K562 (cell line): Measurements from ENCODE around the gene LRRC27. TPM values are rescaled to one million over a fixed set of nuclear protein-coding genes. Genes with fewer than 3 reads are reported as not detected.

Source experiments
- ATAC-seq: fragments of 200-7000 bp; cut with Tn5 transposase; 3 replicates; pipeline ENCODE4 v1.9.1; 2020; ENCODE audit warnings: moderate library complexity
- BruUV-seq: library from RNA; stranded (reverse); fragments of 400-500 nt; replicated peaks from 2 replicates; lab custom pipeline; 2021; lab: Mats Ljungman, UMichigan
- CTCF ChIA-PET: fragments of 300-600 bp; formaldehyde crosslinking; extraction: SDS; loops from one replicate; lab custom pipeline; 2021; ENCODE audit warnings: low intra/inter-chr PET ratio; lab: Yijun Ruan, JAX
- POLR2A ChIA-PET: fragments of 300-600, 350-650 bp; sonication (Branson Sonifier 250); formaldehyde crosslinking; extraction: SDS; loops from one replicate; lab custom pipeline; 2021; ENCODE audit warnings: antibody characterized with exemption, inconsistent platforms; lab: Yijun Ruan, JAX
- DNase-seq, 4 experiments: peaks; one replicate each; pipeline versions ENCODE4 v3.0.0 to v3.0.0-alpha.2; 2011 to 2018; ENCODE audit warnings: low spot score in 3 of 4, mixed read lengths in 3 of 4; ENCODE audit errors: extremely low read depth in 1 of 4
- FAIRE-seq: peaks from 2 replicates; lab custom pipeline; 2011; peaks lifted over from hg19 to GRCh38; lab: Jason Lieb, UNC
- H2AFZ ChIP-seq: 2 replicates; pipeline ENCODE4 v1.6.0; 2011; ENCODE audit warnings: low read depth, low read length, control low read depth, inconsistent platforms
- H3K27ac ChIP-seq: fragments of 200-600 bp; 3 replicates; pipeline ENCODE4 v1.8.0; 2011; ENCODE audit warnings: low read depth, mild to moderate bottlenecking, control low read depth, inconsistent platforms, low read length, moderate library complexity, mixed read lengths; ENCODE audit errors: extremely low read depth
- H3K27me3 ChIP-seq, 2 experiments: fragments of 300-600 bp in 1 of 2; 2 replicates in 1 of 2; 3 replicates in 1 of 2; pipeline versions ENCODE4 v1.6.0 to v1.8.0; 2011; ENCODE audit warnings: inconsistent platforms in 2 of 2, low read length in 2 of 2, mild to moderate bottlenecking in 1 of 2, mixed read lengths in 1 of 2, moderate library complexity in 1 of 2; ENCODE audit not compliant: control insufficient read depth in 2 of 2, insufficient read depth in 2 of 2
- H3K36me3 ChIP-seq: fragments of 300-600 bp; 3 replicates; pipeline ENCODE4 v1.8.0; 2011; ENCODE audit warnings: mild to moderate bottlenecking, low read length, inconsistent platforms; ENCODE audit not compliant: control insufficient read depth, insufficient read depth
- H3K4me1 ChIP-seq, 2 experiments: fragments of 200-600 bp in 1 of 2; replicated peaks in 1 of 2; 2 replicates in 1 of 2; 3 replicates in 1 of 2; pipeline versions ENCODE4 v1.5.1 to v1.8.0; 2011; ENCODE audit warnings: inconsistent platforms in 2 of 2, low read length in 2 of 2, mild to moderate bottlenecking in 1 of 2, mixed read lengths in 1 of 2, moderate library complexity in 1 of 2; ENCODE audit not compliant: control insufficient read depth in 2 of 2, insufficient read depth in 2 of 2
- H3K4me2 ChIP-seq: 2 replicates; pipeline ENCODE4 v1.6.1; 2011; ENCODE audit warnings: low read length, control low read depth, inconsistent platforms, mixed read lengths; ENCODE audit not compliant: insufficient read depth
- H3K4me3 ChIP-seq: fragments of 200-600 bp; sonication (generic), shearing (Covaris generic); 2 replicates; pipeline ENCODE4 v1.5.1; 2016; ENCODE audit warnings: control low read depth, inconsistent platforms
- H3K79me2 ChIP-seq: fragments of 200-600 bp; 3 replicates; pipeline ENCODE4 v1.8.0; 2011; ENCODE audit warnings: low read length, inconsistent platforms; ENCODE audit not compliant: control insufficient read depth, insufficient read depth
- H3K9ac ChIP-seq, 2 experiments: 2 replicates each; pipeline versions ENCODE4 v1.6.0 to v1.6.1; 2011; ENCODE audit warnings: low read depth in 2 of 2, low read length in 2 of 2, control low read depth in 1 of 2, inconsistent platforms in 1 of 2, mild to moderate bottlenecking in 1 of 2, mixed read lengths in 1 of 2; ENCODE audit not compliant: insufficient read depth in 1 of 2
- H3K9me1 ChIP-seq: one replicate; pipeline ENCODE4 v1.6.0; 2011; ENCODE audit warnings: inconsistent platforms, mild to moderate bottlenecking, low read length, moderate library complexity; ENCODE audit not compliant: control insufficient read depth, insufficient read depth
- H3K9me3 ChIP-seq: replicated peaks from 2 replicates; pipeline ENCODE4 v1.5.1; 2011; ENCODE audit warnings: low read depth, low read length, inconsistent platforms; ENCODE audit not compliant: control insufficient read depth, insufficient read depth
- H4K20me1 ChIP-seq: replicated peaks from 2 replicates; pipeline ENCODE4 v1.6.1; 2011; ENCODE audit warnings: low read length, inconsistent platforms, mixed read lengths; ENCODE audit not compliant: control insufficient read depth, insufficient read depth
- CEBPB ChIP-seq: fragments of 450-650 bp; IDR thresholded peaks from 2 replicates; pipeline ENCODE4 v1.6.1; 2016; ENCODE audit warnings: missing genetic modification characterization, missing compliant biosample characterization
- GTF2E2 ChIP-seq: fragments of 200-800 bp; sonication (Bioruptor generic); IDR thresholded peaks from 2 replicates; pipeline ENCODE4 v1.6.1; 2016; ENCODE audit warnings: missing genetic modification characterization, missing compliant biosample characterization
- NCOA1 ChIP-seq: fragments of 450-650 bp; IDR thresholded peaks from 2 replicates; pipeline ENCODE4 v1.6.1; 2016; ENCODE audit warnings: low read depth
- NCOA6 ChIP-seq: fragments of 450-650 bp; IDR thresholded peaks from 2 replicates; pipeline ENCODE4 v1.6.1; 2017; ENCODE audit warnings: mild to moderate bottlenecking
- POLR2G ChIP-seq: fragments of 200-400 bp; formaldehyde crosslinking; IDR thresholded peaks from 2 replicates; pipeline ENCODE4 v1.6.1; 2017; ENCODE audit warnings: low read depth, mild to moderate bottlenecking, antibody characterized with exemption, low read length, moderate library complexity
- U2AF2 ChIP-seq: fragments of 200-400 bp; formaldehyde crosslinking; optimal IDR thresholded peaks from 2 replicates; pipeline ENCODE3; 2017; ENCODE audit warnings: low read depth, mild to moderate bottlenecking, low read length
- WGBS: fragments of 100-300 bp; shearing (Covaris generic); methylation state at CpG from one replicate; pipeline ENCODE4 v1.1.6; 2016; ENCODE audit warnings: low coverage, mixed read lengths; ENCODE audit not compliant: insufficient coverage; ENCODE audit errors: missing lambda C conversion rate; 5-methylcytosine and 5-hydroxymethylcytosine counted together
- in situ Hi-C: fragments of 300-500 bp; cut with MboI; formaldehyde crosslinking; loops from 4 replicates; pipeline ENCODE4 v1.15.0; 2018; ENCODE audit warnings: inconsistent platforms, mixed read lengths
- intact Hi-C: fragments of 100-400 bp; cut with micrococcal nuclease; formaldehyde crosslinking; loops from 2 replicates; pipeline ENCODE4 v1.14.2; 2022
- polyA plus RNA-seq, 8 experiments: library from polyadenylated mRNA; depleted of rRNA in 4 of 8; stranded (reverse) in 5 of 8; unstranded in 3 of 8; fragments of >200 nt; fragmentation: Nextera tagmentation in 2 of 8; fragmentation: Illumina TruSeq in 1 of 8; extraction: Ambion mirVana in 2 of 8; extraction: Trizol in 1 of 8; gene quantifications; 2 replicates each; pipeline versions ENCODE4 v1.2.1 to v1.2.3, GENCODE V29; 2011 to 2014; ENCODE audit warnings: inconsistent platforms in 1 of 8, missing spikeins in 1 of 8
- total RNA-seq, 7 experiments: library from RNA; depleted of rRNA in 6 of 7; stranded (reverse); fragments of >200 nt in 6 of 7; fragmentation: Illumina TruSeq in 2 of 7; extraction: Trizol in 2 of 7; gene quantifications; 2 replicates each; pipeline versions ENCODE4 v1.2.1 to v1.2.3, GENCODE V29; 2011 to 2021; ENCODE audit warnings: low replicate concordance in 1 of 7
- TF ChIP-seq, protein P1 (sequence below): fragments of 250-450 bp; sonication (Bioruptor Pico); IDR thresholded peaks from 2 replicates; pipeline ENCODE4 v1.8.0; 2021; ENCODE audit warnings: moderate library complexity, mild to moderate bottlenecking, inconsistent platforms
- TF ChIP-seq, protein P2 (sequence below): IDR thresholded peaks from 2 replicates; pipeline ENCODE4 v1.6.1; 2012; ENCODE audit warnings: low read depth, low read length, improper control_type of control experiment, borderline replicate concordance
- TF ChIP-seq, protein P3 (sequence below), 2 experiments: fragments of 450-650 bp; conservative IDR thresholded peaks; 2 replicates each; pipeline ENCODE4 v1.6.1; 2017; ENCODE audit warnings: mild to moderate bottlenecking in 2 of 2, moderate library complexity in 2 of 2
- TF ChIP-seq, protein P4 (sequence below), 2 experiments: fragments of 450-650 bp in 1 of 2; sonication (generic) in 1 of 2; formaldehyde crosslinking in 1 of 2; IDR thresholded peaks in 1 of 2; conservative IDR thresholded peaks in 1 of 2; 2 replicates each; pipeline versions ENCODE4 v1.6.1 to v1.8.1; 2016 to 2023; ENCODE audit warnings: mild to moderate bottlenecking in 2 of 2, moderate library complexity in 2 of 2, inconsistent platforms in 1 of 2, missing genetic modification reagents in 1 of 2

LRRC27 gene
- total and polyA plus RNA-seq, 9 of the 15 experiments (the other 6 are each of a cell fraction or from before 2014, with no cell fraction given), result 0.10 to 2.7 (median 1.4) TPM

DNA sequence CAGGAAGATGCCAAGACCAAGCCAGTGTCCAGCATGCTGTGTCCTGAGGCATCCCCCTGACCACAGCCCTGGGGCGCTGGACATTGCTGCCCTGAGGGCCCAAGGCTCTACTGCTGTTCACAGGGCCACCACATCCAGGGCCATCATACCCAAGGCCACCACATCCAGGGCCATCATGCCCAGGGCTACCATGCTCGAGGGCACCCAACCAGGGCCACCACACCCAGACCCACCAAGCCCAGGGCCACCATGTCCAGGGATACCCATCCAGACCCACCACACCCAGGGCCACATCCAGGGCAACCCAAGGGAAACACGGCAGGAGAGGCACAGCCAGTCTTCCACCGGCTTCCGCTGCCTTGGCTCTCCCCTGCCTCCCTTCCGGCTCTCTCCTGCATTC lies 41.4 kb upstream of the LRRC27 start:
- H3K36me3 ChIP-seq, result no peaks in the 10 kb centered on the region
- H3K4me1 ChIP-seq, result peaks cover 0 to 7% of the 10 kb centered on the region in 2 experiments; a peak in 1 of 5 replicates
- in situ Hi-C loops, result no loop called here
- H3K9me1 ChIP-seq, result no peaks in the 10 kb centered on the region
- no peak overlapping the region for H3K9ac ChIP-seq
- H3K27ac ChIP-seq, result no peak overlapping the region
- FAIRE-seq (no peak), ATAC-seq (no peak), DNase-seq (no peak)
- BruUV-seq, result no TSS peak
- ChIA-PET POLR2A (no interaction called here), CTCF (no interaction called here)
- TF ChIP-seq GTF2E2 (tag), result no peak
- TF ChIP-seq, protein P1, sequence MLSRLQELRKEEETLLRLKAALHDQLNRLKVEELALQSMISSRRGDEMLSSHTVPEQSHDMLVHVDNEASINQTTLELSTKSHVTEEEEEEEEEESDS, result no peak
- no peak for TF ChIP-seq POLR2G
- no peak for TF ChIP-seq NCOA1
- TF ChIP-seq CEBPB, result no peak
- no peaks in the 10 kb centered on the region for H3K9me3 ChIP-seq
- H3K79me2 ChIP-seq, result no peaks in the 10 kb centered on the region
- H3K4me2 ChIP-seq, result no peak overlapping the region
- no peak overlapping the region for H2AFZ ChIP-seq
- intact Hi-C loops, result no loop called here
- WGBS, result 5% methylated on average over 4 of the region's 6 CpGs
- H4K20me1 ChIP-seq, result peaks cover 8% of the 10 kb centered on the region; the same call in 1 of the 2 replicates
- H3K4me3 ChIP-seq, result no peak overlapping the region
- H3K27me3 ChIP-seq, result peaks cover 0 to 33% of the 10 kb centered on the region in 2 experiments; a peak in 3 of 5 replicates

DNA sequence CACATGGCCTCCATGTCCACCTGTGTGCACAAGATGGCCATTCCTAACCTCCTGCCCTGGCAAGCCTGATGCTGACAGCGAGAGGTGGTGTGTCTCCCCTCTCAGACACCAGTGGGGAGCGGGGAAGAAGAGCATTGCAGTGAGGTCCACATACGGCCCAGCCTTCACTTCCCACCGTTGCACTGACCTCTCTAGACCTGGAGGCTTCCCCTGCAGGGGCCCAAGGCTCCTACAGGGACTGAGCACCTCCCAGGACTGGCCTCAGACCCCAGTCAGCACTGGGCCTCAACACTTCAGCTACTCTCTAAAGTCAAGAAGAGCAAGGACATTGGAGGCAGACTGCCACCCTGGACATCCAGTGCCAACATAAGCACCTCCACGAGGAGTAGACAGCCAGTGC lies 40.2 kb upstream of the LRRC27 start:
- Histone ChIP-seq H3K27me3 (peaks cover 5 to 41% of the 10 kb centered on the region in 2 experiments; a peak in 4 of 5 replicates), H3K9ac (no peak overlapping the region), H3K27ac (no peak overlapping the region), H3K9me1 (no peaks in the 10 kb centered on the region), H3K36me3 (no peaks in the 10 kb centered on the region), H3K9me3 (no peaks in the 10 kb centered on the region), H3K4me1 (peaks cover 0 to 10% of the 10 kb centered on the region in 2 experiments; a peak in 1 of 5 replicates), H3K4me2 (no peak overlapping the region), H3K79me2 (no peaks in the 10 kb centered on the region), H3K4me3 (no peak overlapping the region), H4K20me1 (peaks cover 8% of the 10 kb centered on the region; the same call in 1 of the 2 replicates), H2AFZ (no peak overlapping the region)
- intact Hi-C loops, result no loop called here
- no peak for DNase-seq
- TF ChIP-seq U2AF2 (no peak), NCOA6 (no peak)
- TF ChIP-seq, protein P2, sequence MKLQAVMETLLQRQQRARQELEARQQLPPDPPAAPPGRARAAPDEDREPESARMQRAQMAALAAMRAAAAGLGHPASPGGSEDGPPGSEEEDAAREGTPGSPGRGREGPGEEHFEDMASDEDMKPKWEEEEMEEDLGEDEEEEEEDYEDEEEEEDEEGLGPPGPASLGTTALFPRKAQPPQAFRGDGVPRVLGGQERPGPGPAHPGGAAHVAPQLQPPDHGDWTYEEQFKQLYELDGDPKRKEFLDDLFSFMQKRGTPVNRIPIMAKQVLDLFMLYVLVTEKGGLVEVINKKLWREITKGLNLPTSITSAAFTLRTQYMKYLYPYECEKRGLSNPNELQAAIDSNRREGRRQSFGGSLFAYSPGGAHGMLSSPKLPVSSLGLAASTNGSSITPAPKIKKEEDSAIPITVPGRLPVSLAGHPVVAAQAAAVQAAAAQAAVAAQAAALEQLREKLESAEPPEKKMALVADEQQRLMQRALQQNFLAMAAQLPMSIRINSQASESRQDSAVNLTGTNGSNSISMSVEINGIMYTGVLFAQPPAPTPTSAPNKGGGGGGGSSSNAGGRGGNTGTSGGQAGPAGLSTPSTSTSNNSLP, result no peak
- TF ChIP-seq, protein P3, sequence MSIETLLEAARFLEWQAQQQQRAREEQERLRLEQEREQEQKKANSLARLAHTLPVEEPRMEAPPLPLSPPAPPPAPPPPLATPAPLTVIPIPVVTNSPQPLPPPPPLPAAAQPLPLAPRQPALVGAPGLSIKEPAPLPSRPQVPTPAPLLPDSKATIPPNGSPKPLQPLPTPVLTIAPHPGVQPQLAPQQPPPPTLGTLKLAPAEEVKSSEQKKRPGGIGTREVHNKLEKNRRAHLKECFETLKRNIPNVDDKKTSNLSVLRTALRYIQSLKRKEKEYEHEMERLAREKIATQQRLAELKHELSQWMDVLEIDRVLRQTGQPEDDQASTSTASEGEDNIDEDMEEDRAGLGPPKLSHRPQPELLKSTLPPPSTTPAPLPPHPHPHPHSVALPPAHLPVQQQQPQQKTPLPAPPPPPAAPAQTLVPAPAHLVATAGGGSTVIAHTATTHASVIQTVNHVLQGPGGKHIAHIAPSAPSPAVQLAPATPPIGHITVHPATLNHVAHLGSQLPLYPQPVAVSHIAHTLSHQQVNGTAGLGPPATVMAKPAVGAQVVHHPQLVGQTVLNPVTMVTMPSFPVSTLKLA (conservative IDR thresholded peaks at IDR 0.05), result no peak
- TF ChIP-seq, protein P4, sequence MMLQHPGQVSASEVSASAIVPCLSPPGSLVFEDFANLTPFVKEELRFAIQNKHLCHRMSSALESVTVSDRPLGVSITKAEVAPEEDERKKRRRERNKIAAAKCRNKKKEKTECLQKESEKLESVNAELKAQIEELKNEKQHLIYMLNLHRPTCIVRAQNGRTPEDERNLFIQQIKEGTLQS (IDR thresholded peaks at IDR 0.05), result no peak
- TF ChIP-seq, protein P4 (CRISPR knock-in tag; conservative IDR thresholded peaks at IDR 0.05), result no peak
- no peak for ATAC-seq
- no TSS peak for BruUV-seq
- WGBS, result 0% methylated on average over 3 of the region's 5 CpGs
- in situ Hi-C loops, result no loop called here
- POLR2A ChIA-PET, result no interaction called here
- FAIRE-seq, result no peak
- CTCF ChIA-PET, result no interaction called here
